NK-92 (cell line): ENCODE data around the gene SLC49A4.
"Not testable (repeated sequence)": the region's sequence is repeated elsewhere in the genome, so short reads cannot be mapped to it uniquely, and the experiment has no call there.

Experiments
- DNase-seq: peaks from one replicate; lab custom pipeline; 2025; ENCODE audit not compliant: unreplicated experiment; lab: John Stamatoyannopoulos, UW

The SLC49A4 gene, protein sequence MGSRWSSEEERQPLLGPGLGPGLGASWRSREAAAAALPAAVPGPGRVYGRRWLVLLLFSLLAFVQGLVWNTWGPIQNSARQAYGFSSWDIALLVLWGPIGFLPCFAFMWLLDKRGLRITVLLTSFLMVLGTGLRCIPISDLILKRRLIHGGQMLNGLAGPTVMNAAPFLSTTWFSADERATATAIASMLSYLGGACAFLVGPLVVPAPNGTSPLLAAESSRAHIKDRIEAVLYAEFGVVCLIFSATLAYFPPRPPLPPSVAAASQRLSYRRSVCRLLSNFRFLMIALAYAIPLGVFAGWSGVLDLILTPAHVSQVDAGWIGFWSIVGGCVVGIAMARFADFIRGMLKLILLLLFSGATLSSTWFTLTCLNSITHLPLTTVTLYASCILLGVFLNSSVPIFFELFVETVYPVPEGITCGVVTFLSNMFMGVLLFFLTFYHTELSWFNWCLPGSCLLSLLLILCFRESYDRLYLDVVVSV

GRCh38 chr3:122794779-122795673 lies at the start of gene SLC49A4:
TSS of gene SLC49A4 (plus strand) at chr3:122795069. CDS start at chr3:122795193, 124 bp downstream.
- no peak for DNase-seq

DNA sequence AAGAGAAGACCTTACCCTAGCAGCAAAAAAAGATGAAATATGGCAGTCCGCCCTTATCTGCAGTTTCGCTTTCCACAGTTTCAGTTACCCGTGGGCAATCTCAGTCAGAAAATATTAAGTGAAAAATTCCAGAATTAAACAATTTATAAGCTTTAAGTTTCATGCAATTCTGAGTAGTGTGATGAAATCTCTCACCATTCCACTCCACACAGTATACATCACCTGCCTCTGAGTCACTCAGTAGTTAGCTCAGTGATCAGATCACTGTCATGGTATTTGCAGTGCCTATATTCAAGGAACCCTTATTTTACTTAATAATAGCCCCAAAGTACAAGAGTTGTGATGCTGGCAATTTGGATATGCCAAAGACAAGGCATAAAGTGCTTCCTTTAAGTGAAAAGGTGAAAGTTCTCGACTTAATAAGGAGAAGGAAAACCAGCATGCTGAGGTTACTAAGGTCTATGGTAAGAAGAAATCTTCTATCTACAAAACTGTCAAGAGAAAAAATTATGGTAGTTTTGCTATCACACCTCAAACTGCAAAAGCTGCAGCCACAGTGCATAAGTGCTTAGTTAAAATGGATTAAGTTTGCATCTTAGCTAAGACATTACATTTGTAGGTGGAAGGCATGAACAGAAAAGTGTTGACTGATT lies 49.4 kb upstream of the SLC49A4 start:
- no peak for DNase-seq

DNA sequence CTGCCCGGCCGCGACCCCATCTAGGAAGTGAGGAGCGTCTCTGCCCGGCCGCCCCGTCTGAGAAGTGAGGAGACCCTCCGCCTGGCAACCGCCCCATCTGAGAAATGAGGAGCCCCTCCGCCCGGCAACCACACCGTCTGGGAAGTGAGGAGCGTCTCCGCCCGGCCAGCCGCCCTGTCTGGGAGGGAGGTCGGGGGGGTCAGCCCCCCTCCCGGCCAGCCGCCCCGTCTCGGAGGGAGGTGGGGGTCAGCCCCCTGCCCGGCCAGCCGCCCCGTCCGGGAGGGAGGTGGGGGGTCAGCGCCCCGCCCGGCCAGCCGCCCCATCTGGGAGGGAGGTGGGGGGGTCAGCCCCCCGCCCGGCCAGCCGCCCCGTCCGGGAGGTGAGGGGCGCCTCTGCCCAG lies 47.6 kb upstream of the SLC49A4 start:
- not testable (repeated sequence) for DNase-seq

DNA sequence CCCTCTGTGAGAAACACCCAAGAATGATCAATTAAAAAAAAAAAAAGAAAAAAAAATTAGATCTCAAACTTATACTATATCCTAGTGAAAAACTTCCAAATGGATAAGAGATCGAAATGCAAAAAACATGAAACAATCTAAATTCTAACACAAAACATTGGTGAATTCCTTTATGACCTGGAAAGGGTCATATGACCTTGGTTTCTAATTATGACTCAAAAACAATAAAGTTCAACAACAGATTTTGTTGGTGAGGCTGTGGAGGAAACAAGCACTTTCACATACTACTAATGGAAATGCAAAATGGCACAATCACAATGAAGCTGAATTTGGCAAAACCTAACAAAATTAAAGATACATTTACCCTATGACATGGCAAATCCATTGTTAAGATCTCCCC lies 46.5 kb upstream of the SLC49A4 start:
- no peak for DNase-seq

GRCh38 chr3:122754929-122755328 lies 39.9 kb upstream of the SLC49A4 start:
- DNase-seq: no peak

DNA sequence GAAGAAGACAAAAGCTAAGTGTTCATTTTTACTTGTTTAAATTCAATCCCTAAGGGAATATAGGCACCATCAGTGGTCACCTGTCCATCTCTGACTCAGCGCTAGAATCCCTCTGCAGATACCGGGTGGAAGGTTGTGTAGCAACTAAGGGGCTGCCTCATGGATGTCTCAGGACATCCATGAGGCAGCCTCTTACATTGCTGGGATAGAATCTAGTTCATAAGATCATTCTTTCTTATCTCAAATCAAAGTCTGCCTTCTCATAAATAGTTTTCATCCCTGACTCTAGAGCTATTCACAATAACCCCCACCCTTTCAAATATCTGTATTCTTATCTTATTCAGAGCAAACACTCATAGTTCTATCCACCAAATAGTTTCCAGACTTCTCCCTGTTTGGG lies 39.4 kb upstream of the SLC49A4 start:
- DNase-seq: no peak

- DNase-seq: no peak
Measured at GRCh38 chr3:122758877-122759560, 35.9 kb upstream of the SLC49A4 start.

DNA sequence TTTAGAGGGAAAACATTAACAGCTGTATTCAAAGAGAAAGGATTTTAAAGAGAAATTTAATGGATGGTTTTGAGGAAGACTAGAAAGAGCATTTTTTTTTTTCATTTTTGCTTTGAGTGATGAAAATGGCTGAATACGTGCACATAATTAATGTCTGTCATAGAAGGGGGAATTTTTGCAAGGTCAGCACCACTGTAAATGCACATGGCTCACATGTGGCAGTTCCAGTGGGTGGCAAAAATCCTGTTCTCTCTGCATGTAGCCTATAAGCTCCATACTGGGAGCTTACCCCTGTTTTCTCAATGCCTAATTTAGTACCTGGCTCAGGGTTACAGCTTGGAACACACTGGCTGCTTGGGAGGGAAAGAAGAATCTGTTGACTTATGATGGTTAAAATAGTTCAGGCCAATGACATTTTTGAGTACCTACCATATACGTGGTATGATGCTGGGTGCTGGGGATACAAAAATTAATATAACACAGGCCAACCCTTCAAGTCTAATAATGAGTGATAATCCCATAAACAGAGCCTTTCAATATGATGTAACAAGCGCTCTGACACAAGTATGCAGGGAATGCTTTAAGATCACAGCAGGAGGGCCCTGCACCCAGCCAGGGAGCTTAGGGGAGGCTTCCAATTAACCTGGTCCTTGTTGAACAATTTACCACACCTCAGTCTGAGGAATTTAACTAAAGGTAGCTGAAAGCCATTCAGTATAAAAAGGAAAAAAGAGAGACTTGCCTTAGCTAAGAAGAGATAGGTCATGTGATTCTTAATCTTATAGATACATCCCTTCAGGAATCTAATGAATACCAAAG lies 34.2 kb upstream of the SLC49A4 start:
- DNase-seq: no peak

GRCh38 chr3:122766430-122766829 lies 28.4 kb upstream of the SLC49A4 start:
- DNase-seq: no peak

DNA sequence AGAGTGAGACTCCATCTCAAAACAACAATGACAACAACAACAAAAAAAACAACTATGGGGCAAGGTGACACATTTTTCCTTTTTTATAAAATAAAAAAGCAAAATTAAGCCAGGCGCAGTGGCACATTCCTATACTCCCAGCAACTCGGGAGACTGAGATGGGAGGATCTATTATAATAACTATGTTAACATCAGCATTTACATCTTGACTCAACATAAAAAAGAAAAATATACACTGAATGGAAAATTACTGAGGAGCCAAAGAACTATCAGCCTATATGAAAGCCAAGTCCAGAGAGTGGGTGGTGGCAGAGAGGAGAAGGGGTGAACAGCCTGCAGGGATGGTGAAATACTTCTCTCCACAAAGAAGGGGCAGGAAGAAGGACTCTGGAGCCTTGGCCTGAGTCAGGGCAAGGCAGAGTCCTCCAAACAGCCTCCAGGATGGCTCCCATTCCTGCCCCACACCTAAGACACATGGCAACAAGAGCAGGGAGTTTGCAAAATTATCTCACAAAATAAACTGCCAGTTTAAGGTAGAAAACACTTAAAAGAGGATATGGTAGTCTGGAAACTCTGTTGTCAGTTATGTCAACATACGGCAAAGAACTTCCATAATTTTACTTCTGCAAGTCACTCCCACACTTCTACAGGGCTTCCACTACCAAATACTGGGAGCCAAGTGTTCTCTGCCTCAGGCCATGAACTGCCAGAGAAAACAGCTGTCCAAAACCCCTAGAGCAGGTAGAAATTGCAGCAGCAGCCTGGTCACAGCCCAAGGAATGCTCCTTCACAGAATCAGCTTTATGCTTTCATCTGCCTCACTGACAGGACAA lies 27.1 kb upstream of the SLC49A4 start:
- DNase-seq: no peak

DNA sequence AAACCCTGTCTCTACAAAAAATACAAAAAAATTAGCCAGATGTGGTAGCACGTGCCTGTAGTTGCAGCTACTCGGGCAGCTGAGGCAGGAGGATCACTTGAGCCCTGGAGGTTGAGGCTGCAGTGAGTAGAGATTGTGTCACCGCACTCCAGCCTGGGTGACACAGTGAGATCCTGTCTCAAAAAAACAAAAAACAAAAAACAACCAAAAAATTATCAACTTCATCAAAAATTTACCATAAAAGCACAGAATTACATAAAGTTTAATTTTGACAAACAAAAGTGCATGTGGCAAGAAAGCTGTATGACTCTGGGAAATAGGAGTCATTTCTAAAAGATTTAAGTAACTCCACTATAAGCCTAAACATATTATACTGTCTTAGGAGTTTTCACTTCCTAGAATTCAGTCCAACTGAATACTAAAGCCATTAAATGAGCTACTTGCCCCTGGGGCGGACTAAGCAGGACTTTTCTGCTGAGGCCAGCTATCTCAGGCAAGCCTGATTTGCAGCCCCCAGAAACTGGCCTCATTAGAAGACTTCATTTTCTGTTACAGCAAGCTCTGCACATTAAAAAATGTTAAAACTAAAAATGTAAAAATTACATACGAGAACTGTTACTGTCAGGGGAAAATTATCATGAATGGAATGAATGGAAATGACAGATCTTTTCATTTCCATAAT lies 24.2 kb upstream of the SLC49A4 start:
- DNase-seq: no peak

DNA sequence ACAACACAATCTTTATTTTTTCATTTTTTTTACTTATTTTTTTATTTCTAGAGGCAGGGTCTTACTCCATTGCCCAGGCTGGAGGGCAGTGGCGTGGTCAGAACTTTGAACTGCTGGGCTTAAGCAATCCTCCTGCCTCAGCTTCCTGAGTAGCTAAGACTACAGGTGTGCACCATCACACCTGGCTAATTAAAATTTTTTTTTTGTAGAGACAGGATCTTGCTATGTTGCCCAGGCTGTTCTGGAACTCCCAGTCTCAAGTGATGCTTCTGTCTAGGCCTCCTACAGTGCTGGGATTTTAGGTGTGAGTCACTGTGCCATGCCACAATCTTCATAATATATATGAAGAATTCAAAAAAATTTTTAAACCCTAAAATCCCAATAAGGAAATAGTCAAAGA lies 22.0 kb upstream of the SLC49A4 start:
- DNase-seq: no peak

DNA sequence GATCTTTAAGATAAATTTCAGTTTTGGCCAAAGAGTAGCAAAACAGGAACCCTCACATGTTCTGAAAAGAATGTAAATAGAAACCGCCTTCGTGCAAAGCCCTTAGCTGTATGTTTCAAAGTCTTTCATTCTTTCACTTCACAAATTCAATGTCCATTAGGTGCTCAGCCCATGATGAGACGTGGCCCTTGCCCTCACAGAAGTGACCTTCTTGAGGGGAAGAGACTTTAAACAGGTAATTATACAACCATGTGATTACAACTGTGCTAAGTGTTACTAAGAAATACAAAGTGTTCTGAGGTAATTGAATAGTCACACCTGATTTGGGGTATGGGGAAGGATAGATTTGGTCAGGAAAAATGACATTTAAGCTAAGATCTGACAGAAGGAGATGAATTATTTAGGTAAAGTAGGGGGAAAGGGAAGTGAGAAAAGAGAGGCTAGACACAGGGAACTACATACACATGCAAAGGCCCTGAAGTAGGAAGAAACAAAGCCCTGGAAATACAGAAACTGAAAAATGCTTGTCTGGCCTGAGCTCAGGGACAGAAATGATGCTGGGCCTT lies 20.8 kb upstream of the SLC49A4 start:
- DNase-seq: no peak

DNA sequence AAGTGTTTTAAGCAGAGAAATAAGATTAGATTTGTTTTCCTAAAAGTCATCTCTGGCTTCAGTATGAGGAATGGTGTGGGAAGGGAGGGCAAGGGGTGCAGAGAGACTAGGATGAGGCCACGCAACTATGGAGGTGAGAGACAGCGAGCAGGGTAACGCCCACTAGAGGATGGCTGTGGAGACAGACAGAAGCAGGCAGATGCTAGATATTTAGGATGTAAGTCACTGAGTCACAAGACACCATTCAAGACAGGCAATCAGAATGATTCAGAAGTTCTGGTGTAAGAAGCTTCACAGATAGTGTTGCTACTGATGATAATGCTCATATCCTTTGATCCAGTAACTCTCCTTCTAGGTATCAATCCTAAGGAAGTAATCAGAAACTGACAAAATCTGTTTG lies 20.3 kb upstream of the SLC49A4 start:
- DNase-seq: no peak

DNA sequence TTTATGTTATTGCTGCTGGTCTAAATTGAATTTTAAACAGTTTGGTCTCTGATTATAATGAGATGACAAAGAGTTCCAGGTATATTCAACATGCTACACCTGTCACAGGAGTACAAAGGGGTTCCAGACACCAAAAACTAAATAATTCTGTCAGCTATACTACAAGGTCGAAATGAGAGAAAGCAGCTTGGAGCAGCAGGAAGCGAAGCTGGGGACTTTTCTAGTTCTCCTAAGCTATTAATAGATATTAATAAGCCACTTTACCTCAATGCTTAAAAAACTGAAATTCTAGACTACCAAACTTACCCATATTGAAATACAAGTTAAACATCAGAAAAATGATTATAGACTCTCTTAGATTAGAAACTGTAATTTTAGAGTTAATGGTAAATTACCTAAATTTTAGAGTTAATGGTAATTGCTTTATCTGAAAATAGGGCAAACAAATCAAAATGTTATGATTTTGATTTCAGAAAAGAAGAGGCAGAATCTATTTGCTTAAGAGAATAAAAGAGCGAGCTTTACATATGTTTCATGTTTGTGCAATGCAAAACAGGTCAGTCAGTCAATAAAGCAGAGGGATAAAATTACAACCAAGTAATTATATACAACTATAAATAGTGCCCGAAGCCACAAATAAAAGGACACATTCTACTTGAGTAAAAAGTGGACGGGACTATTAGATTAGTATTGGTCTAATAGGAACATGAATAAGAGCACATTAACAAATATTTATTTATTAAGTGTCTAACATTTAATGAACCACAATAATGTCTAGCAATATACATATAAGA lies 18.0 kb upstream of the SLC49A4 start:
- DNase-seq: no peak

GRCh38 chr3:122777563-122777962 lies 17.3 kb upstream of the SLC49A4 start:
- no peak for DNase-seq

- no peak for DNase-seq
Measured at GRCh38 chr3:122782804-122783203, 12.1 kb upstream of the SLC49A4 start.
